ENCODE data around the gene HS1BP3.

DNA sequence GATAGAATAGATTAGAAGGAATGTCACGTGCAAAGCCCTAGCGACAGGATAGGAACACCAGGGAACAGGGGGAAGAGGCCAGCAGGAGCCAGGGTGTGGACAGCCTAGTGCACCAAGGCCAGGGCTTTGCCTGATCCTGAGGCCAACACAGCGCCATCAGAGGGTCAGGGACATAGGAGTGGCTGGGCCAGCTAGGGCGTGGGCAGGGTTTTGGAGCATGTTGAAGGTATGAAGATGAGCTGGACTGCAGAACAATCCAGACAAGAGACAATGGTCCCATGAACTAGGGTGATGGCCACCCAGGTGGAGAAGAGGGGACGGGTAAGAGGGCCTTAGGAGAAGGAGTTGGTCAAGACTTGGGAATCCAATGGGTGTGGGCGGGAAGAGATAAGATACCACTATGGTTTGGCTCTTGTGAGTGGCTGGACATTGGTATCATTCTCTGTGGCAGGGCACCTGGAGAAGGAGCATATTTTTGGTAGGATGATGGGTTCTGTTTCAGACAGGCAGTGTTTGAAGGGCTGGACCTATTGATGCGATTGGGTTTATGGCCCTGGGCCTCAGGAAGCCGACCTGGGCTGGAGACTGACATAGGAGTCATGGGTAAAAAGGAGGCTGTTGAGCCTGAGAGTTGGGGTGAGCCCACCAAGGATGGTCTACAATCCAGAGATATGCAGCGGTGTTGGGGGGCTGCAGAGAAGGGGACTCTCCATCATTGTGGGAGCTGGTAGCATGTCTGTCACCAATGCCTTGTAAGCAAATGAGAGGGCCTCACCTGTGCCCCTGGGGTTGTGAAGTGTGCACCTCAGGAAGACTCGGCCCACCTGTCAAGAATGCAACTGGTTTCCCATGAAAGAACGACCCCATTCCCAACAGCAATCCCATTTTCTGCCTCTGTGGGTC lies 2.0 kb upstream of the HS1BP3 start:
- TF ChIP-seq EZH2 (IDR thresholded peaks at IDR 0.05; ENCODE audit: borderline replicate concordance, low read depth, low read length, severe bottlenecking) (no peak), CTCF (IDR thresholded peaks at IDR 0.05; ENCODE audit: borderline replicate concordance, extremely low read depth, low read length, poor library complexity, severe bottlenecking) (no peak)

Measured in DND-41 (cell line).